ENCODE results near the gene HEXIM2.
A peak's percentile ranks its signal among the peaks of the same experiment; 100 is the strongest.
"Not testable (repeated sequence)": the region's sequence is repeated elsewhere in the genome, so short reads cannot be mapped to it uniquely, and the experiment has no call there.

The HEXIM2 gene

GRCh38 chr17:45161288-45162024, at the start of gene HEXIM2:
Gene HEXIM2, plus strand, starts transcription at chr17:45161875. Its CDS starts 919 bp downstream, at chr17:45162794.
- peak; percentile 99 to 100 (median 100) for DNase-seq

GRCh38 chr17:45112559-45113423, 48.9 kb upstream of the HEXIM2 start:
- no peak for DNase-seq

- DNase-seq, result no peak
Observed at GRCh38 chr17:45113424-45113754, 48.3 kb upstream of the HEXIM2 start.

GRCh38 chr17:45114117-45114932, 47.4 kb upstream of the HEXIM2 start:
- no peak for DNase-seq

- DNase-seq, result no peak
Observed at GRCh38 chr17:45115015-45115625, 46.6 kb upstream of the HEXIM2 start.

GRCh38 chr17:45115871-45116270, 45.8 kb upstream of the HEXIM2 start:
- no peak for DNase-seq

- DNase-seq, result no peak
Observed at GRCh38 chr17:45116434-45117016, 45.1 kb upstream of the HEXIM2 start.

- DNase-seq, result no peak
Observed at GRCh38 chr17:45117334-45117733, 44.3 kb upstream of the HEXIM2 start.

- no peak for DNase-seq
Observed at GRCh38 chr17:45117848-45118646, 43.6 kb upstream of the HEXIM2 start.

GRCh38 chr17:45118691-45119090, 43.0 kb upstream of the HEXIM2 start:
- no peak for DNase-seq

GRCh38 chr17:45119964-45120363, 41.7 kb upstream of the HEXIM2 start:
- no peak for DNase-seq

GRCh38 chr17:45120558-45120957, 41.1 kb upstream of the HEXIM2 start:
- no peak for DNase-seq

GRCh38 chr17:45121055-45121454, 40.6 kb upstream of the HEXIM2 start:
- DNase-seq, result no peak

- DNase-seq, result no peak
Observed at GRCh38 chr17:45123076-45123770, 38.5 kb upstream of the HEXIM2 start.

- no peak for DNase-seq
Observed at GRCh38 chr17:45123930-45124796, 37.5 kb upstream of the HEXIM2 start.

- not testable (repeated sequence) for DNase-seq
Observed at GRCh38 chr17:45124797-45125122, 36.9 kb upstream of the HEXIM2 start.

- DNase-seq, result no peak
Observed at GRCh38 chr17:45125509-45125908, 36.2 kb upstream of the HEXIM2 start.

- DNase-seq, result no peak
Observed at GRCh38 chr17:45127207-45127547, 34.5 kb upstream of the HEXIM2 start.

GRCh38 chr17:45127548-45128300, 34.0 kb upstream of the HEXIM2 start:
- no peak for DNase-seq

Measured in NCI-H1417 (cell line).